Stimulated activated CD4-positive, alpha-beta T cell treated with anti-CD3 and anti-CD28 coated beads, Interleukin-12 subunit alpha, Interleukin-12 subunit beta, amount 100 ng/mL, for 24 hours (primary cell): ENCODE results near the gene NSD1.
"Not testable (repeated sequence)": the region's sequence is repeated elsewhere in the genome, so short reads cannot be mapped to it uniquely, and the experiment has no call there.

Experiments used
- DNase-seq, 2 experiments: peaks; one replicate each; pipeline ENCODE4 v3.0.0-alpha.2; 2020; ENCODE audit warnings: low read depth in 2 of 2

NSD1 gene

DNA sequence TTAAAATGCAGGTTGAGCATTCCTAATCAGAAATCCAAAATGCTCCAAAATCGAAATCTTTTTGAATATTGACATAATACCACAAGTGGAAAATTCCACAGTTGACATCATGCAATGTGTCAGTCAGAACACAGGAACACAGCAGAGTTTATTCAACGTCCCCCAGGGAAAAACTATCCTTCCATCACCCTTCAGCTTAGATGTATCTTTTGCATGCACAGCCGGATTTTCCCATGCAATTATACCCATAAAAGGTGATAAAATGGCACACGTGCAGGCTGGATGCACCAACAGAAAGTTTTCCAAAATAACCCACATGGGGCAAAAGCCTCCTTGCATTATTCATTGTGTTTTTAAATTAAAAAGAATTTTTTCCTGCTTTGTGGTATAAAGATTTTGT is 98.8 kb downstream of the NSD1 start:
- no peak for DNase-seq

- no peak for DNase-seq
Observed at GRCh38 chr5:177232761-177233160, 99.2 kb downstream of the NSD1 start.

GRCh38 chr5:177233206-177233605 is 99.6 kb downstream of the NSD1 start:
- no peak for DNase-seq

- DNase-seq, result no peak
Observed at GRCh38 chr5:177233802-177234201, 100.2 kb downstream of the NSD1 start.

DNA sequence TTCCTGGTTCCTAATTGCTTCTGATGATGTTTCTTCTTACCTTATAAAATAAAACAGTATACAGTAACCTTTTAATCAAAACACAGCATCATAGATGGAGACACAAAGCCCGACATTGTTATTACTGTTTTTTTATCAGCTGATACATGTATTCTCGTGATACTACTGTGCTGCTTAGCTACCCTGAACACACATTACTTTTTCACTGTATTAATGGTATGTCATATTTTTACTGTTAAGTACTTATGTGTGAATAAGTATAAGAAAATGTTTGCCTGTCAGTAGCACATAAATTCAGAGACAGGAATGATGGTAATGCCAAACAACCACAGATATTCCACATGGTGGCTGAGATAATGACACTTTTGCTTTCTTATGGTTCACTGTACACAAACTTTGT is 101.3 kb downstream of the NSD1 start:
- no peak for DNase-seq

GRCh38 chr5:177241768-177242167 is 108.2 kb downstream of the NSD1 start:
- no peak for DNase-seq

DNA sequence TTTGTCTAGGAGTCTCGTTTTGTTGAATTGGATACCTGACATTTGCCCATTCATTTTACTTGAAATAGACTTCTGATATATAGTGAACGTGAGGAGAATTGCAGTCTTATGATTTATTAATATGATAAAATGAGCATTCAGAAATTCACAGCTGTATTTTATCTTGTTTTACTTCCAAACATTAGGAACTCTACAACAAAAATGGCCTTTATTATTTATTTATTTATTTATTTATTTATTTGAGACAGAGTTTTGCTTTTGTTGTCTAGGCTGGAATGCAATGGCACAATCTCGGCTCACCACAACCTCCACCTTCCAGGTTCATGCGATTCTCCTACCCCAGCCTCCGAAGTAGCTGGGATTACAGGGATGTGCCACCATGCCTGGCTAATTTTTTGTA is 108.7 kb downstream of the NSD1 start:
- DNase-seq, result no peak

DNA sequence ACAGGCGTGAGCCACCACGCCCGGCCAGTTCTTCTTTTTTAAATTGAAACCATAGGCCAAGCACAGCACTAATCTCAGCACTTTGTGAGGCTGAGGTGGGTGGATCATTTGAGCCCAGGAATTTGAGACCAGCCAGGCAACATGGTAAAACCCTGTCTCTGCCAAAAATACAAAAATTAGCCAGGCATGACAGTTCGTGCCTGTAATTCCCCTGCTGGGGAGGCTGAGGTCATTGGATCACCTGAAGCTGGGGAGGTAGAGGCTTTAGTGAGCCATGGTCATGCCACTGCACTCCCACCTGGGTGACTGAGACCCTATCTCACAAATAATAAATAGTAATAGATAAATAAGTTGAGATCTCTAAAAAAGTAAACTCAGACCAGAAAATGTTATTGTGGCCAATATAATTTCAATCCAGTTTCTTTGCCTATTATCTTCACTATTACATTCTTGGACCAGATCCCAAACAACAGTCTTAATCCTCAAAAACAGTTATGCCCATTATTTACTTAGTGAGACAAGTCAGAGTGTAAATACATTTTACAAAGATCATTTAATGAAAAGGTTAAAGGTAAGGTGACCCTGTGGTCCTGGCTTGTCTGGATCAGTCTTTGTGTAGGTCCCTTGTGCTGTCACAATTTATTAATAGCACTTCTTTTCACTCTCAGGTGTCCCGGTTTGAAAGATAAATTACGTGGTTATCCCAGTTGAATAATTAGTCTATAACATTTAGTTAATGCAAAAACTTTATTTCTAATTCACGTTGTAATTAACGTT is 116.4 kb downstream of the NSD1 start:
- DNase-seq, result no peak

- no peak for DNase-seq
Observed at GRCh38 chr5:177253252-177253651, 119.7 kb downstream of the NSD1 start.

GRCh38 chr5:177256296-177256695 is 122.7 kb downstream of the NSD1 start:
- DNase-seq, result no peak

DNA sequence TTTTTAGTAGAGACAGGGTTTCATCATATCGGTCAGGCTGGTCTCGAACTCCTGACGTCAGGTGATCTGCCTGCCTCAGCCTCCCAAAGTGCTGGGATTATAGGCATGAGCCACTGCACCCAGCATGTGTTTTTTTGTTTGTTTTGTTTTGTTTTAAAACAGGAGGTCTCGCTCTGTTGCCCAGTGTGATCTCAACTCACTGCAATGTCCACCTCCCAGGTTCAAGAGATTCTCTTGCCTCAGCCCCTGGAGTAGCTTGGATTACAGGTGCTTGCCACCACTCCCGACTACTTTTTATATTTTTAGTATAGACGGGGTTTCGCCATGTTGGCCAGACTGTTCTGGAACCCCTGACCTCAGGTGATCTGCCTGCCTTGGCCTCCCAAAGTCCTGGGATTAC is 125.1 kb downstream of the NSD1 start:
- DNase-seq, result not testable (repeated sequence)

- no peak for DNase-seq
Observed at GRCh38 chr5:177260961-177261360, 127.4 kb downstream of the NSD1 start.

DNA sequence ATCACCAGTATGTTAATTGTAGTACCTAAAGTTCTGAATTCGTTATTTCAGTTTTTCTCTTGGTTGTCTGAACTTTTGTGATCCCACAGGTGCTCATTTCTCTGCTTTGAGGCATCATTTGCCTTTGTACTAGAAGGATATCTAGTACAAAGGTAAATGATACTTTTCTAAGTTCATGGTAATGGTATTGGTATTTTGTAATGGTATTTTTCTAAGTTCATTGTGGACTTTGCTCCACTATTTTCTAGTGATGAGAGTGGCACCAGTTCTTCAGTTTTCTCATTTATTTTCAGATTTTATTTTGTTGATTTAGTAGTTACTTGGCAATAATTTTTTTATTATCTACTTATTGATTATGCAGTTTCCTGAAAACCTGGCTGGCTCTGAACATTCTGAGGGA is 127.9 kb downstream of the NSD1 start:
- DNase-seq, result no peak

- no peak for DNase-seq
Observed at GRCh38 chr5:177264178-177264577, 130.6 kb downstream of the NSD1 start.

- DNase-seq, result no peak
Observed at GRCh38 chr5:177265395-177265794, 131.8 kb downstream of the NSD1 start.

DNA sequence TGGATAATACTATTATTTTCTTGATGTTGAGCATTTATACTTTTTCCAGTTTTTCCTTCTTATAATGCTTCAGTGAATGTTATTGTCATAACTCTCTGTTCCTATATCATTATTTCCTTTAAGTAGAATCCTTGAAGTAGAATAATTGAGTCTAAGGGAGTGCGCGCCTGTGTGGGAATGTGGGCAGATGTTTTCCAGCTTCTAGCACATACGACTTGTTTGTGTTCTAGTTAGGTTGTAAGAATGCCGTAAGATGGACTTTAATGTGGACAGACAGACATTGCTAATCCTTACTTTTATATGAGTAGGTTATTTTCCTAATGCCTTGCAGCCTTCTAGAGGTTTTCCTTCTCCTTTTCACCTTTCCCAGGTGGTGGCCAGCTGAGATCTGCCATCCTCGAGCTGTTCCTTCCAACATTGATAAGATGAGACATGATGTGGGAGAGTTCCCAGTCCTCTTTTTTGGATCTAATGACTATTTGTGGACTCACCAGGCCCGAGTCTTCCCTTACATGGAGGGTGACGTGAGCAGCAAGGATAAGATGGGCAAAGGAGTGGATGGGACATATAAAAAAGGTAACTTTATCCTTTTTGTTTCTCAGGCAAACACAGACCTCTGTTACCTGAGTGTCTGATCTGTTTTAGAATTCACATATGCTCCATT is 135.8 kb downstream of the NSD1 start:
- no peak for DNase-seq

DNA sequence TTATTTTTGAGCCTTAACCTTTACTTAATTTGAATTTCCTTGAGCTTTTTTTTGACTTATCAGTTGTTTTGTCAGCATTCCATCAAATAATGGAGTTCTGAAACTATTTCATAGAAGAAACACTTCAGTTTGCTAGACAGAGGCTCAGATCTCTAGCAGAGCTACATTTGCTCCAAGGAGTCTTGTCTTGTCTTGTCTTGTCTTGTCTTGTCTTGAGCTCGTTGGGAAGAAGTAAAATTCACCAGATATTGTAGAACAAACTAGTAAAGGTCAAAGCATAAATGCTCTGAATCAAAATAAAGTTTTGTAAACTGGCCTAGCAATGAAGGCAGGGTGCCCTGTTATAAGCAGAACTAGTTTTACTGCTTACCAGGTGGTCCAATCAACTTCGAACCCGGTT is 136.4 kb downstream of the NSD1 start:
- DNase-seq, result no peak

- DNase-seq, result no peak
Observed at GRCh38 chr5:177270653-177271052, 137.1 kb downstream of the NSD1 start.

- DNase-seq, result no peak
Observed at GRCh38 chr5:177271113-177271512, 137.5 kb downstream of the NSD1 start.

GRCh38 chr5:177275883-177276282 is 142.3 kb downstream of the NSD1 start:
- DNase-seq, result no peak

DNA sequence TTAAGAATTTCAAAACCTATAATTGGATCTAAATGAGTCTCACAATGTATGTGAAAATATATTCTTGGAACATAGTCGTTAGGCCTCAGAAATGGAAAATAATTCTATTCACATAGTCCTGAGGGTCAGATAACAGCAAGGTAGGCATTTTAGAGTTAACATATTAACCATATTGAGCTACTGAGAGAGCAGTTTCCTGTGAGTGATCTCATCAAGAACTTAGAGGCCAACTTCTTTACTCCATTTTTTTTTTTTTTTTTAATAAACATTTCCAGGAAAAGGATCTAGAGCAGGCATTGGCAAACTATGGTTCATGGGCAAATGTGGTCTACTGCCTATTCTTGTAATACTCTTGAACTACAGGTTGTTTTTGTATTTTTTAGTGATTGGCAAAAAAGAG is 143.3 kb downstream of the NSD1 start:
- no peak for DNase-seq

DNA sequence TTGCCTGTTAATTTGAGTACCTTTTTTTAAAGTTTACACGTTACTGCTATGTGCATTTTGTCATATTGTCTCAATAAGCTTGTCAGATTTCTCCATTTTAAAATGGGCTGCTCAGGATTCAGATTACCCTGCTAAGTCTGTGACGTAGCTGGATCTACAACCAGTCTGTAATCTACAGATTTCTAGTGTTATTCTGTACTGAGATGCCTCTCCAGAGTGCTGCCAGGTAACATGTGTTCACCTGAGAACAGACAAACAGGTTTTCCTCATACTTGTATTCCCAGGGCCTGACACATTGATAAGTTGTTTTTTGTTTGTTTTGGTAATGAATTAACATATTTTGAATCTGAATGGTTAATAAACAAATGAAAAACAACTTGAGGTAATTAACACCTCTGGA is 154.6 kb downstream of the NSD1 start:
- no peak for DNase-seq

- no peak for DNase-seq
Observed at GRCh38 chr5:177290816-177291596, 157.4 kb downstream of the NSD1 start.
